Skeletal muscle satellite cell (primary cell): ENCODE results near the gene GPR137B.

Source experiments
- H3K27me3 ChIP-seq: 2 replicates; pipeline ENCODE4 v1.7.0; 2013; ENCODE audit warnings: low read length; ENCODE audit not compliant: control insufficient read depth, insufficient read depth
- H3K36me3 ChIP-seq: 2 replicates; pipeline ENCODE4 v1.7.0; 2013; ENCODE audit warnings: mild to moderate bottlenecking, control low read depth, low read length; ENCODE audit not compliant: insufficient read depth
- H3K4me1 ChIP-seq: 2 replicates; pipeline ENCODE4 v1.7.0; 2013; ENCODE audit warnings: low read length; ENCODE audit not compliant: control insufficient read depth, insufficient read depth
- H3K4me2 ChIP-seq: 2 replicates; pipeline ENCODE4 v1.7.0; 2013; ENCODE audit warnings: mild to moderate bottlenecking, low read length
- H3K4me3 ChIP-seq: 2 replicates; pipeline ENCODE4 v1.7.0; 2013; ENCODE audit warnings: low read length
- H3K9ac ChIP-seq: 2 replicates; pipeline ENCODE4 v1.7.0; 2013; ENCODE audit warnings: mild to moderate bottlenecking, low read depth, low read length, moderate library complexity
- H3K9me3 ChIP-seq: replicated peaks from 2 replicates; pipeline ENCODE4 v1.7.0; 2013; ENCODE audit warnings: mild to moderate bottlenecking, control low read depth, low read length

GPR137B gene

DNA sequence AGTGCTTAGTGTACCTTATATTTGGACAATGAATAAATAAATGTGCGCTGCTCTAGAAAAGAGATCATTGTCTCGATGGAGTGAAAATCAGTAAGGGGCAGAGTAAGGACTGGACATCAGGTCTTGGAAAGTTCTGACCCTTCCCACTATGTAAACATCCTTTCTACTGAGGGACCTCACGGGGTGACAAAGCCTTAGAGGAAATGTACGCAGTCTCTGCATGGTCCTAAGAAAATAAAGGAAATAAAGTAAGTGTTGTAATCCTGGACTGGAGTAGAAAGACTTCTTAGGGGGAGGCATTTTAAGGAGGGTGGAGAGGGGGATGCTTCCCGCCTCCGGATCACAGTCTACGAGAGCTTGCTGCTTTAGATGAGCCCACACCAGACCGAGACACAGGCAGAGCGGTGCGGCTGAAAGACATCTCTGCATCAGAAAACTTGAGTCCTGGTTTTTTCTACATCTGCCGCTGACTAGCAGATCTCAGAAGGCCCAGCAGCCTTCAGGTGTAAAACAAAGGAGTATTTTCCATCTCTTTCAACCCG is 22.3 kb upstream of the GPR137B start:
- H3K9ac ChIP-seq: no peak overlapping the region
- H3K36me3 ChIP-seq: no peaks in the 10 kb centered on the region
- no peak overlapping the region for H3K4me2 ChIP-seq
- H3K9me3 ChIP-seq: no peaks in the 10 kb centered on the region
- H3K4me3 ChIP-seq: no peak overlapping the region
- H3K4me1 ChIP-seq: no peaks in the 10 kb centered on the region
- peaks cover 12% of the 10 kb centered on the region for H3K27me3 ChIP-seq

DNA sequence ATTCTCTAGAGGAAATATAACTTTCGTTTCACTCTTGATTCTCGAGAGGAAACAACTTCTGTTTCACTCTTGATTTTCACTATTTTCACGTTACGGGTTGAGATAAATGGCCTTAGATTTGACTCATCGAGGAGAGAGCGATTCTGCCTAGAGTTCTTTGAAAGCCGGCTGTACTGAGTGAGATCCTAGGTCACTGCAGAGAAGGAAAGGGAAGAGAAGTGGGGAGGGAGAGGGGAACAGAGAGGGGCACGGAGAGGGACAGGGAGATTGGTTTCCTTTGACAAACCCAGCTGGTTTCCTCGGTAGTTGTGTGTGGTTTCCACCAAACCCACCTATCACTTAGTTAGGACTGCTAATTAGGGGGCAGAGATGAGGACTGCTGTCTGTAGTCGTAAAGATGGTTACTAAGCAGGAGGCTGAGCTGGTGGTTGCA is 21.6 kb upstream of the GPR137B start:
- Histone ChIP-seq H3K36me3 (no peaks in the 10 kb centered on the region), H3K4me1 (no peaks in the 10 kb centered on the region), H3K9me3 (no peaks in the 10 kb centered on the region), H3K27me3 (peaks cover 15% of the 10 kb centered on the region), H3K4me3 (no peak overlapping the region), H3K9ac (no peak overlapping the region), H3K4me2 (no peak overlapping the region)

DNA sequence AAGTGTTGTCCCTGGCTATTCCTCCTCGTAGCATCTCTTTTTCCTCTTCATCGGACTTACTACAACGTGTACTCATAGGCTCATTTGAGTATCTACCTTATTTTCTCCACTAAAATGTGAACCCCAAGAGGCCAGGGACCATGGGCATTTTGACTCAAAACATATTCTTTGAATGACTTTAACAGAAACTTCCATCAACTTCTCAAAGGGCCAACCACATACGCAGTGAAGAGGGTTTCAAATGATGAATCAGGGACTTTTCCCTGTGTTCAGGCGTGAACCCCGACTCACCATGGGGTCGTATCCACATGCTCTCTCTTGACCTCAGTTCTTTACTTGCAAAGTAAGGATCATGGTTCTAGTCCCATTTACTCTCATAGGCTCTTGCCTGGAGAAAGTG is 20.2 kb upstream of the GPR137B start:
- no peaks in the 10 kb centered on the region for H3K4me1 ChIP-seq
- no peaks in the 10 kb centered on the region for H3K36me3 ChIP-seq
- peaks cover 15% of the 10 kb centered on the region for H3K27me3 ChIP-seq
- H3K4me2 ChIP-seq: no peak overlapping the region
- H3K9ac ChIP-seq: no peak overlapping the region
- H3K9me3 ChIP-seq: no peaks in the 10 kb centered on the region
- no peak overlapping the region for H3K4me3 ChIP-seq

DNA sequence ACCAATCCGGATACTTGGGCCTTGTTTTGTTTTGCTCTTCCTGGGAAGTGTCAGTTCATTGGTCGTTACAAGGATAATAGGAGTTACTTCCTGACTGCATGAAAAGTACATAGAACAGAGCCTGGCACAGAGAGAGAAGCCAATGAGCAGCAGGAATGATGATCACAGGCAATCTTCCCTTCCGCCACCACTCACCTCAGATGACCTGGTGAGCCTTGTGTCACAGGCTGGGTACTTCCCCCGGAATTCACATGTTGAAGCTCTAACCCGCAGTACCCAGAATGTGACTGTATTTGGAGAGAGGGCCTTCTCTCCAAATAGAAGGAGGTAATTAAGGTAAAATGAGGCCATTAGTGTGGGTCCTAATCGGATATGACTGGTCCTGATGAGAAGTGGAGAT is 18.8 kb upstream of the GPR137B start:
- Histone ChIP-seq H3K4me3 (no peak overlapping the region), H3K27me3 (peaks cover 15% of the 10 kb centered on the region), H3K4me1 (no peaks in the 10 kb centered on the region), H3K36me3 (no peaks in the 10 kb centered on the region), H3K4me2 (no peak overlapping the region), H3K9ac (no peak overlapping the region), H3K9me3 (no peaks in the 10 kb centered on the region)

DNA sequence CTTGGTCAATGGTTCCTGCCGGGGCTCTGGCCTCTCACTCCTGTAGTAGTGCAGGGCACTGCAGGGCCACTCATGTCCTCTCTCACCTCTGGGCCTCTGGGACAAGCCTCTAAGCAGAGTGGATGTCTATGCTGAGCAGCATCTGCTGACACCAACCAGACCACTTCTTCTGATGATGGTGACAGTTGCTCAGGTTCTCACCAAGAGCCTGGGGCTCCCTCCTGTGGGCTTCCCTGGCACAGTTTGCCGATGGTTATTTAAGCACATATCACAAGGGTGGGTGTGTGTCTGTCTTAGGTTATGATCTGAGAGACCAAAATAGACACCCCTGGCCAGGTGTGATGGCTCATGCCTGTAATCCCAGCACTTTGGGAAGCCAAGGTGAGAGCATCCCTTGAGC is 17.4 kb upstream of the GPR137B start:
- no peaks in the 10 kb centered on the region for H3K9me3 ChIP-seq
- H3K4me2 ChIP-seq: no peak overlapping the region
- H3K36me3 ChIP-seq: no peaks in the 10 kb centered on the region
- no peak overlapping the region for H3K9ac ChIP-seq
- peaks cover 15% of the 10 kb centered on the region for H3K27me3 ChIP-seq
- H3K4me3 ChIP-seq: no peak overlapping the region
- no peaks in the 10 kb centered on the region for H3K4me1 ChIP-seq

DNA sequence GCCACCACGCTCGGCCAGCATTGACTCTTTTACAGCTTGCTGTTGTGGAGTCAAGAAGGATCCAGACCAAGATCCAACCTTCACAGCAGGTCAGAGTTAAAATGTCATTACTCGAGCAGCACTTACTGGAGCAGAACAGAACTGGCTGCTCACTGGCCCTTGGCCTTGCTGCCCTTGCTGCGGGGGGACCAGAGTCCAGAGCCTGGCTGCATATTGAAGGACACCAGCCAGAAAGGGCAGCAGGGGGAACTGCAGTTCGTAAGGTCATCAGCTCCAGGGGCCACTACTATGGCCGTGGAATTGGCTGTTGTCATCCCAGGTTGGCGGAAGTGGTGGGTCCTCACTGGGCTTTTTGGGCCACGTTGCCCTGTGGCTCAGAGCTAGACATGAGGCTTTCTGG is 15.3 kb upstream of the GPR137B start:
- Histone ChIP-seq H3K4me2 (no peak overlapping the region), H3K9me3 (no peaks in the 10 kb centered on the region), H3K4me1 (no peaks in the 10 kb centered on the region), H3K27me3 (peaks cover 21% of the 10 kb centered on the region), H3K9ac (no peak overlapping the region), H3K4me3 (no peak overlapping the region), H3K36me3 (no peaks in the 10 kb centered on the region)

DNA sequence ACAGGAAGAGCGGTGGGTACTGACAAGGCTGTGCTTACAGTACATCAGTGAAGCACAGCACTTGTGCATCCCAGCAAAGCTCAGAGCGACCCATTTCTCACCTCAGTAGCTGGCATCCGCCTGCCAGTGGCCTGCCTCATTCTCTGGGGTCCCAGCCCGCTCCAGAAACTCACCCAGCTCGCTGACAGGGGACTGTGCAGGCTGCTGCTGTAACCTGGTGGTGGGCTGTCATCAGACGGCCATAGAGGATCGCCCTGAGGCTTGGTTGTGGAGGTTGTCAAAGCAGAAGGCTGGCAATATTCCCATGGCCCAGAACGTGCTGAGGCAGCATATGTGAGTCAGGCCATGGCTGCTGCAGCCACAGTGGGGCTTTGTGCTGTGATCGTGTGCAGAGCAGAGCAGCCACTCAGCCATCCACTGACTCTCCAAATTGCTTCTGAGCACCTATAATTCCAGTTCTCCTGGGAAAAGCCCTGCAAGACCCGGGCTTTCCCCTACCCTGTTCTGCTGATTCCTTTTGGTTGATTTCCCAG is 13.6 kb upstream of the GPR137B start:
- Histone ChIP-seq H3K4me1 (no peaks in the 10 kb centered on the region), H3K27me3 (peaks cover 18% of the 10 kb centered on the region), H3K9me3 (no peaks in the 10 kb centered on the region), H3K4me2 (no peak overlapping the region), H3K9ac (no peak overlapping the region), H3K4me3 (no peak overlapping the region), H3K36me3 (no peaks in the 10 kb centered on the region)

DNA sequence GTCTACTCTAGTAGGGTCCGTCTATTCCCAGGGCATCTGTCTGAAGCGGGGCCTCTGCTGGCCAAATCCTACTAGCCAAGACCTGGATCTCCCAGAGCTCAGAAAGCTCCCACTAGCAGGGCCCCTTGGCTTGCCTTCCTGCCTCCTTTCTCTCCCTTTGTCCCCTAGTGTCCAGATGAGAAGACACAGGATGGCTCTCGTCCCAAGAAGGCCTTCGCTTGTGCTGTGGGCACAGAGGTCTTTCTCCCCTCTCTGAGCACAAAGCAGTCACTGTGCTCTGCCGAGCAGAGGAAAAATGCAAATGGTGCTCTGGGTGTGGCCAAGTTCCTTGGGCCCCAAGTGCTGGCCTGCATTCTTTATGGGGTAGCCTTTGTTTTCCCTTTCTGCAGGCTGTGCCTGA is 13.0 kb upstream of the GPR137B start:
- Histone ChIP-seq H3K4me3 (no peak overlapping the region), H3K27me3 (peaks cover 24% of the 10 kb centered on the region), H3K36me3 (no peaks in the 10 kb centered on the region), H3K9me3 (no peaks in the 10 kb centered on the region), H3K9ac (no peak overlapping the region), H3K4me1 (no peaks in the 10 kb centered on the region), H3K4me2 (no peak overlapping the region)

DNA sequence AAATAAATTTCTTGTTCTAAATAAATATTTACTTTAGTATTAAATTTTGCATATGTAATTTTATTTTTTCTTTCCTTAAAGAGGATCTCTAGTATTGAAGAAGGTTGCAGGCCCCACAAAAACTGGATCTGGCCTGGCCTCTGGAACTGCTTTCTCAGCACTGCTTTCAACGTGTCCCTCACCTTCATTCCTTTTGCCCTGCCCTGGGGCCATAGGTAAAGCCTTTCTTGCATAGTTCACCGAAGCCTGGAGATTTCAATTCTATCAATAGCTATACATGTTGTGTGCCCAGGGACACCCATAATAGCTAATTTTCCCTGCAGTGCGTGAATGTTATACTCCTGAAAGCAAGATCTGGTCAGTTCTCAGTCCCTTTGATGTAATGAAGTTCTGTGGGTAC is 12.0 kb upstream of the GPR137B start:
- Histone ChIP-seq H3K4me1 (no peaks in the 10 kb centered on the region), H3K36me3 (no peaks in the 10 kb centered on the region), H3K4me3 (no peak overlapping the region), H3K9ac (no peak overlapping the region), H3K9me3 (no peaks in the 10 kb centered on the region), H3K27me3 (peaks cover 28% of the 10 kb centered on the region), H3K4me2 (no peak overlapping the region)

DNA sequence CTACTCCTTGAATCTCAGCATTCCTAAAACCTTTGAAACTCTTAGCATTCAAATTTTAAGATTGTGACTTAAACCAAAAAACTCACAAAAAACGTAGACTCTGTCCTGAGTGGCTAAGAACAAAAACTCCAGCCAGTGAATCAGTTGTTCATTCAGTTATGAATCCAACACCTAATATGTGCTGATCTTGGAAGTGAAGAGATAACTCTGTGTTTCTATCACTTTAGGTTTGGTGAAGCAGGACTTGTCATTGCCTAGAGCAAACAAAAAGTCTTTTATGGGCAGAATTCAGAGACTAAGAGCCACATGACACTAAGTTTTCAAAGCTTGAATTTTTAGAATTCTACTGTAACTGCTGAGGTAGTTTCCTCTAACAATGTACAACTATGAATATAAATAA is 10.4 kb upstream of the GPR137B start:
- no peak overlapping the region for H3K9ac ChIP-seq
- H3K9me3 ChIP-seq: no peaks in the 10 kb centered on the region
- H3K4me2 ChIP-seq: no peak overlapping the region
- peaks cover 25% of the 10 kb centered on the region for H3K27me3 ChIP-seq
- H3K4me1 ChIP-seq: no peaks in the 10 kb centered on the region
- H3K36me3 ChIP-seq: no peaks in the 10 kb centered on the region
- no peak overlapping the region for H3K4me3 ChIP-seq

DNA sequence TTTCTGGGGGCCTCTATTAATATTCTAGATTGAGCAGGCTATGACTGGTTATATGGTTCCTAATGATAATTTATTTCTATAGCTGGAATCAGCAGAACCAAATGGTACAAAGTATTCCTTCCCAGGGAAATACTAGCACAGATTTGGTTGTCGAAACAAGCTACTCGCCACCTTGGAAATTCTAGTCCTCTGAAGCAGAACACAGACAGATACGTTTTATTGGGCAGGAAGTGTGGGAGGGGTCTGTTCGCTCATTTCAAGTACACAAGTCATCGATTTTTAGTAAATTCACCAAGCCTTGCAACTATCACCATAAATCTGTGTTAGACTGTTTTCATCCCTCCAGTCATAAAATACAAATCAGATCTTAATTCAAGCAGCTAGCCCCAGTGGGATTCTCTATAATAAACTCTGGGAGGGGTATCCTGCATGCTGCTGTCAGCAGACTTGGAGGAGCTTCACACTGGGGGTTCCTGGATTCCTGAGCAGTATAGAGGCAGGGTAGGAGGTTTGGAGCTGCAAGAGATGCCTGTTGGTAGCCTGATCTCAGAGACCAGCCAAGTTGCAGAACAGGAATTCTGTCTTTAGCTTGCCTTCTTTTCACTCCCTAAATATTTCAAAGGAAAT is 9.8 kb upstream of the GPR137B start:
- no peak overlapping the region for H3K4me2 ChIP-seq
- H3K4me3 ChIP-seq: no peak overlapping the region
- H3K36me3 ChIP-seq: no peaks in the 10 kb centered on the region
- H3K27me3 ChIP-seq: peaks cover 28% of the 10 kb centered on the region
- no peaks in the 10 kb centered on the region for H3K9me3 ChIP-seq
- no peak overlapping the region for H3K9ac ChIP-seq
- H3K4me1 ChIP-seq: no peaks in the 10 kb centered on the region

DNA sequence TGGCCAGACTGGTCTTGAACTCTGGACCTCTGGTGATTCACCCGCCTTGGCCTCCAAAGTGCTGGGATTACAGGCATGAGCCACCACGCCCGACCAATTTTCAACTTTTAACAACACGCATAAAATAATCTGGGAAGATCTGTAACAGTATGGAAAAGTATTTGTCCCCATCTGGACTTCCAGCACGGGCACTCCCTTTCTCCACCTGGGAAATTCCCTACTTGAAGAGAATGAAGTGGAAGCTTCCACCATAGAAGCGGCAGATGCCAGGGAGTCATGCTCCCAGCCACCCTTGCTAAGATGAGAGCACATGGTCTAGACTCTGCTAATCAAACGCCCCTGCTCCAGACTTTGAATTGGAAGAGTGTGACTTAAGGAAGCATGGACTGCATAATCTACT is 9.0 kb upstream of the GPR137B start:
- Histone ChIP-seq H3K9ac (no peak overlapping the region), H3K4me1 (no peaks in the 10 kb centered on the region), H3K36me3 (no peaks in the 10 kb centered on the region), H3K4me2 (no peak overlapping the region), H3K27me3 (peaks cover 36% of the 10 kb centered on the region), H3K4me3 (no peak overlapping the region), H3K9me3 (no peaks in the 10 kb centered on the region)
